ENCODE measurements around the gene LSAMP.

Gene LSAMP

DNA sequence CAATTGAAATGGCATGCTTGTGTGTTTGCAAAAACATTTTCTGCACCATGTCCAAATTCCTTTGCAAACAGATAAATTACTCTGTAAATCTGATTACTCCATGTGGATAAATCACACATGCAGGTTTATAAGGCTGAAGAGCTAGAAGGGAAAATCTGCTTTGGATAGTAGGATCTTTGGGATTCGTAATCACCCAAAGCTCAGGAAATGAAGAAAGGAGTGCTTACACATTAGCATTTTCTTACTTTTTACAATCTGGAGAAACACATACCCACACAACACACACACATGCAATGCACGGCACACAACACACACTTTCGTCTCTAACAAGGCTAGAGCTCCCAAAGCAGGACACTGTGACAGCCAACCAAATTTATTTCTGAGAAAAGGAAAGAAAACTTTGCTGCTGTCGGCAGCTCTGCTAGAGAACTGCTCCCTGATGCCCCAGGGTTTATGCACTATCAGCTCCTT, 2.1 kb downstream of the LSAMP start:
- Histone ChIP-seq H3K27me3 (replicated peaks; ENCODE audit: control insufficient read depth, insufficient read depth, low read length) (no peaks in the 10 kb centered on the region; the same call in 1 of the 2 replicates), H3K36me3 (ENCODE audit: control insufficient read depth, insufficient read depth, low read length) (no peaks in the 10 kb centered on the region), H3K4me3 (replicated peaks; ENCODE audit: low read depth, low read length) (no peak overlapping the region)
- no peak for DNase-seq (ENCODE audit: extremely low read depth, insufficient read length)
- no peak for TF ChIP-seq CTCF (IDR thresholded peaks at IDR 0.05; ENCODE audit: insufficient read depth, low read length, poor library complexity, severe bottlenecking)

DNA sequence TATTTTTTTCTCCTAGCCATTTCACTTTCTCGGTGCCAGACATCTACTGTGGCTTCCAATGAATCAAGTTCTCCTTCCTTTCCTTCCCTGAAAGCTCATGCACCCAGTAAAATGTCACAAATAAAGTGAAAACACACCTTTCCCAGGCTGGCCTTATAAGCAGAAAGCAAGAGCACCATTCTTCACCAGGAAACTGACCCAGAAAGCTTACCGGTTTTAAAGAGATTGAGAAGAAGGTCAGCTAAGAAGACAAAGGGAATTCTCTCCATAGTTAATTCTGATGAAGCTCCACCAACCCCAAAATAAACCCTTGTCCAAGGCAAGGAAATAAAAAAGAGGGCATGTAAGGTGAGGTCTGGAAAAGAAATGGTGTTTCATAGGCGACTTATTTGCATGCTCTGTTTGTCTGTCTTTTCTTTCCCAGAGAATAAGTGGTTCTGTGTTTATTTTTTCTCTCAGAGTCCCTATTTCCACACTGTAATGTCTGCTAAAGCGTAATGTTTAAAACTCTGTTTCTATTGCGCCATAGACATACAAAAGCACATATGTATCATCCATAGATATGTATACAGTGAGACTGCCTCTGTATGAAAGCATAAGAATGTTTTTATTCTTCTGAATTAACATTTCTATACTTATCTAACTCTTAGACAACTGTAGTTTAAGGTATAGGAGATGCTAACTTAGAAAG, 2.8 kb downstream of the LSAMP start:
- Histone ChIP-seq H3K27me3 (replicated peaks; ENCODE audit: control insufficient read depth, insufficient read depth, low read length) (no peaks in the 10 kb centered on the region; the same call in 1 of the 2 replicates), H3K4me3 (replicated peaks; ENCODE audit: low read depth, low read length) (no peak overlapping the region), H3K36me3 (ENCODE audit: control insufficient read depth, insufficient read depth, low read length) (no peaks in the 10 kb centered on the region)
- no peak for DNase-seq (ENCODE audit: extremely low read depth, insufficient read length)
- TF ChIP-seq CTCF (IDR thresholded peaks at IDR 0.05; ENCODE audit: insufficient read depth, low read length, poor library complexity, severe bottlenecking), result no peak

GRCh38 chr3:116441652-116442051, 3.6 kb downstream of the LSAMP start:
- DNase-seq (ENCODE audit: extremely low read depth, insufficient read length), result no peak
- Histone ChIP-seq H3K27me3 (replicated peaks; ENCODE audit: control insufficient read depth, insufficient read depth, low read length) (no peaks in the 10 kb centered on the region; the same call in 1 of the 2 replicates), H3K36me3 (ENCODE audit: control insufficient read depth, insufficient read depth, low read length) (no peaks in the 10 kb centered on the region), H3K4me3 (replicated peaks; ENCODE audit: low read depth, low read length) (no peak overlapping the region)
- TF ChIP-seq CTCF (IDR thresholded peaks at IDR 0.05; ENCODE audit: insufficient read depth, low read length, poor library complexity, severe bottlenecking), result no peak

DNA sequence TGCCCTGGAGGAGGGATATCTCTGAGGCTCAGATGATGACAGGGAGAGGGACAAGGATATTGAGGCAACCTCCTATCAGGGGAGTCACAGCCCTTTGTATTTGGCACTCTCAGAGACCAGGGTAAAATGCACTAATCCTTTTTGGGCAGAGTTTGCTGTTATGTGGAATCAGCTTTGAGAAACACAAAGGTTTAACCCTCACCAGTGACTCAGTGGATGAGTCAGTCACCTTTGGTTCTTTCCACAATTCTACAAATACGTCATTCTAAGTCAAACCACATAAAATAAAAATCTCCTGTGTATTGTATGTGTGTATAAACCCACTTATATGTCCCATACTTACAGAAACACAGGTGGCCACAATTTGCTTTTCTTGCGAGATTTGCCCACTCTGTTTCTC, 5.1 kb downstream of the LSAMP start:
- no peaks in the 10 kb centered on the region; the same call in 1 of the 2 replicates for H3K27me3 ChIP-seq (replicated peaks; ENCODE audit: control insufficient read depth, insufficient read depth, low read length)
- H3K36me3 ChIP-seq (ENCODE audit: control insufficient read depth, insufficient read depth, low read length), result no peaks in the 10 kb centered on the region
- H3K4me3 ChIP-seq (replicated peaks; ENCODE audit: low read depth, low read length), result no peak overlapping the region
- no peak for DNase-seq (ENCODE audit: extremely low read depth, insufficient read length)
- no peak for TF ChIP-seq CTCF (IDR thresholded peaks at IDR 0.05; ENCODE audit: insufficient read depth, low read length, poor library complexity, severe bottlenecking)

- DNase-seq (ENCODE audit: extremely low read depth, insufficient read length), result no peak
- no peak for TF ChIP-seq CTCF (IDR thresholded peaks at IDR 0.05; ENCODE audit: insufficient read depth, low read length, poor library complexity, severe bottlenecking)
- Histone ChIP-seq H3K36me3 (ENCODE audit: control insufficient read depth, insufficient read depth, low read length) (no peaks in the 10 kb centered on the region), H3K4me3 (replicated peaks; ENCODE audit: low read depth, low read length) (no peak overlapping the region), H3K27me3 (replicated peaks; ENCODE audit: control insufficient read depth, insufficient read depth, low read length) (no peaks in the 10 kb centered on the region)
Measured at GRCh38 chr3:116433552-116433951, 11.7 kb downstream of the LSAMP start.

Data from GM06990 (cell line).